Tibial nerve (tissue), 3 donors: Measurements from ENCODE around the gene SPATA1.

Source experiments
- CTCF ChIP-seq, 5 experiments: fragments of 200-600 bp in 3 of 5; fragments of 450-650 bp in 2 of 5; sonication (generic) in 3 of 5; IDR thresholded peaks; one replicate each; pipeline ENCODE4 v1.5.1; 2016 to 2019; ENCODE audit warnings: antibody characterized with exemption in 5 of 5, mild to moderate bottlenecking in 3 of 5, moderate library complexity in 2 of 5
- POLR2A ChIP-seq, 2 donors: fragments of 450-650 bp; IDR thresholded peaks; one replicate each; pipeline ENCODE4 v1.6.1; 2017; ENCODE audit warnings: antibody characterized with exemption in 2 of 2, mild to moderate bottlenecking in 2 of 2, moderate library complexity in 2 of 2

GRCh38 chr1:84585803-84586202 is 79.6 kb downstream of the SPATA1 start:
- TF ChIP-seq POLR2A (IDR thresholded peaks at IDR 0.05) (no peak), CTCF (IDR thresholded peaks at IDR 0.05) (no peak)
